ENCODE data around the gene RFTN2.

- TF ChIP-seq CTCF (IDR thresholded peaks at IDR 0.05 in 4 of 5, conservative IDR thresholded peaks at IDR 0.05 in 1 of 5) (no peak), POLR2A (IDR thresholded peaks at IDR 0.05) (no peak)
These were observed 7.1 kb downstream of the RFTN2 start for GRCh38 chr2:197668296-197668695.
